Measurements from ENCODE around the gene SF3A2. TPM values are rescaled to one million over a fixed set of nuclear protein-coding genes. Genes with fewer than 3 reads are reported as not detected.

SF3A2 gene
- total and polyA plus RNA-seq, 12 donors: 3.9 to 110 (median 28.2) TPM

GRCh38 chr19:2288818-2289713 lies 52.4 kb downstream of the SF3A2 start:
- 42 to 67% (median 47%) methylated on average over 11 to 28 of the region's 28 CpGs for WGBS, 4 donors
- intact Hi-C loops (cut with DNase I): loop anchor here in 1 of 2 donors (10.0 kb wide), 1 partner anchor 96 kb away; no protein-coding TSS in a partner anchor
- no peak for DNase-seq
- H3K27me3 ChIP-seq: peaks cover 40% of the 10 kb centered on the region
- peak overlapping the region in 1 of 5 donors; percentile 80 for H3K27ac ChIP-seq
- no peak for TF ChIP-seq CTCF (IDR thresholded peaks at IDR 0.05)
- TF ChIP-seq POLR2A (IDR thresholded peaks at IDR 0.05): no peak
- no peaks in the 10 kb centered on the region for H3K36me3 ChIP-seq (replicated peaks in 1 of 2)
- H3K4me3 ChIP-seq: peak overlapping the region in 1 of 4 donors; percentile 47
- peaks cover 0 to 18% of the 10 kb centered on the region in 2 donors for H3K4me1 ChIP-seq (replicated peaks in 1 of 2)
- H3K9me3 ChIP-seq (replicated peaks in 1 of 3): no peaks in the 10 kb centered on the region

GRCh38 chr19:2289714-2290435 lies 53.3 kb downstream of the SF3A2 start:
- intact Hi-C loops (cut with DNase I): loop anchor here in 1 of 2 donors (10.0 kb wide), 1 partner anchor 95 kb away; no protein-coding TSS in a partner anchor
- TF ChIP-seq CTCF (IDR thresholded peaks at IDR 0.05): no peak
- no peak for TF ChIP-seq POLR2A (IDR thresholded peaks at IDR 0.05)
- Histone ChIP-seq H3K27ac (peak overlapping the region in 1 of 5 donors; percentile 80), H3K4me1 (replicated peaks in 1 of 2) (peaks cover 0 to 18% of the 10 kb centered on the region in 2 donors), H3K36me3 (replicated peaks in 1 of 2) (no peaks in the 10 kb centered on the region), H3K9me3 (replicated peaks in 1 of 3) (no peaks in the 10 kb centered on the region), H3K27me3 (peaks cover 40% of the 10 kb centered on the region), H3K4me3 (peak overlapping the region in 1 of 4 donors; percentile 47)
- WGBS, 4 donors: 1 to 4% (median 2%) methylated on average over 16 to 69 of the region's 74 CpGs
- no peak for DNase-seq

- intact Hi-C loops (cut with DNase I): no loop called here
- H3K27ac ChIP-seq: peak overlapping the region in 1 of 5 donors; percentile 80
- peaks cover 38% of the 10 kb centered on the region for H3K27me3 ChIP-seq
- WGBS, 4 donors: 0 to 20% (median 4%) methylated on average over 1 to 82 of the region's 82 CpGs
- no peaks in the 10 kb centered on the region for H3K9me3 ChIP-seq (replicated peaks in 1 of 3)
- TF ChIP-seq CTCF (IDR thresholded peaks at IDR 0.05): no peak
- H3K4me1 ChIP-seq (replicated peaks in 1 of 2): peaks cover 0 to 22% of the 10 kb centered on the region in 2 donors
- H3K4me3 ChIP-seq: peak overlapping the region in 1 of 4 donors; percentile 47
- no peaks in the 10 kb centered on the region for H3K36me3 ChIP-seq (replicated peaks in 1 of 2)
- no peak for DNase-seq
Observed at GRCh38 chr19:2290441-2291184, 54.0 kb downstream of the SF3A2 start.
